Measurements from ENCODE around the gene SMYD3.

The SMYD3 gene

DNA sequence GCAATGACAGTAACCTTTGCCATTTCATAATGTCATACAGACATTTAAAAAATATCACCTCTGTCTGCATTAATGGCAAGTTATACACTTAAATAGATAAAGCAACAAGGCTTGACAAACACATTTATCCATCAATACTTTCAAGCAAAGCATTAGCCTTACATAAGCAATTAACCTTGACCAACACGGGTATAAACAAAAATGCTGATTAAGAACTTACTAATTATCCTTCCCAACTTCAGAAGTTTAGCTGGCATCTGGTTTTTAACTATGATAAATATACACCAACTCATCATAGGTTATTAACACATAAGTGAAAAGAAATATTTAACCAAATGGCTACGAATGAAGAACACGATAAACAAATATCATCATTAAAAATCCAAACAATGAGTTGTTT lies 188.5 kb downstream of the SMYD3 start:
- no peak for DNase-seq
- no peaks in the 10 kb centered on the region for H3K79me2 ChIP-seq (ENCODE audit: low read length)
- TF ChIP-seq EZH2phosphoT487 (IDR thresholded peaks at IDR 0.05; ENCODE audit: low read length) (no peak), EZH2 (optimal IDR thresholded peaks at IDR 0.05; ENCODE audit: low read depth, low read length) (no peak), CTCF (IDR thresholded peaks at IDR 0.05; ENCODE audit: low read length) (no peak)
- no peaks in the 10 kb centered on the region for H3K9me2 ChIP-seq (replicated peaks; ENCODE audit: insufficient read depth, low read length)
- H3F3A ChIP-seq (ENCODE audit: insufficient read depth, low read length): no peaks in the 10 kb centered on the region
- H3K4me2 ChIP-seq (ENCODE audit: low read depth, low read length): no peak overlapping the region
- H3K36me3 ChIP-seq (replicated peaks; ENCODE audit: insufficient read depth, low read length): no peaks in the 10 kb centered on the region
- no peak overlapping the region for H3K9ac ChIP-seq (ENCODE audit: low read length)
- no peaks in the 10 kb centered on the region for H3K4me1 ChIP-seq (ENCODE audit: low read length)
- H3K27me3 ChIP-seq (replicated peaks; ENCODE audit: insufficient read depth, low read length): no peaks in the 10 kb centered on the region
- H3K27ac ChIP-seq (ENCODE audit: low read length): no peak overlapping the region
- no peaks in the 10 kb centered on the region for H4K20me1 ChIP-seq (ENCODE audit: insufficient read depth, low read length)
- H3K4me3 ChIP-seq (ENCODE audit: low read length): no peak overlapping the region
- no peak overlapping the region for H2AFZ ChIP-seq (ENCODE audit: low read length)
- no peaks in the 10 kb centered on the region for H3K9me3 ChIP-seq (replicated peaks; ENCODE audit: insufficient read depth, low read length)

- H3K9me3 ChIP-seq (replicated peaks; ENCODE audit: insufficient read depth, low read length): no peaks in the 10 kb centered on the region
- DNase-seq: no peak
- no peaks in the 10 kb centered on the region for H3K4me1 ChIP-seq (ENCODE audit: low read length)
- no peak overlapping the region for H3K27ac ChIP-seq (ENCODE audit: low read length)
- H3K79me2 ChIP-seq (ENCODE audit: low read length): no peaks in the 10 kb centered on the region
- no peaks in the 10 kb centered on the region for H3K27me3 ChIP-seq (replicated peaks; ENCODE audit: insufficient read depth, low read length)
- TF ChIP-seq CTCF (IDR thresholded peaks at IDR 0.05; ENCODE audit: low read length) (no peak), EZH2phosphoT487 (IDR thresholded peaks at IDR 0.05; ENCODE audit: low read length) (no peak), EZH2 (optimal IDR thresholded peaks at IDR 0.05; ENCODE audit: low read depth, low read length) (no peak)
- no peak overlapping the region for H3K9ac ChIP-seq (ENCODE audit: low read length)
- H3K4me2 ChIP-seq (ENCODE audit: low read depth, low read length): no peak overlapping the region
- H3K36me3 ChIP-seq (replicated peaks; ENCODE audit: insufficient read depth, low read length): no peaks in the 10 kb centered on the region
- no peaks in the 10 kb centered on the region for H3K9me2 ChIP-seq (replicated peaks; ENCODE audit: insufficient read depth, low read length)
- no peak overlapping the region for H2AFZ ChIP-seq (ENCODE audit: low read length)
- H4K20me1 ChIP-seq (ENCODE audit: insufficient read depth, low read length): no peaks in the 10 kb centered on the region
- no peaks in the 10 kb centered on the region for H3F3A ChIP-seq (ENCODE audit: insufficient read depth, low read length)
- H3K4me3 ChIP-seq (ENCODE audit: low read length): no peak overlapping the region
Observed at GRCh38 chr1:246318036-246318359, 189.1 kb downstream of the SMYD3 start.

- no peaks in the 10 kb centered on the region for H3K79me2 ChIP-seq (ENCODE audit: low read length)
- H3K9ac ChIP-seq (ENCODE audit: low read length): no peak overlapping the region
- H3K4me2 ChIP-seq (ENCODE audit: low read depth, low read length): no peak overlapping the region
- H4K20me1 ChIP-seq (ENCODE audit: insufficient read depth, low read length): no peaks in the 10 kb centered on the region
- H3K4me1 ChIP-seq (ENCODE audit: low read length): no peaks in the 10 kb centered on the region
- H2AFZ ChIP-seq (ENCODE audit: low read length): no peak overlapping the region
- no peak overlapping the region for H3K27ac ChIP-seq (ENCODE audit: low read length)
- no peaks in the 10 kb centered on the region for H3K9me2 ChIP-seq (replicated peaks; ENCODE audit: insufficient read depth, low read length)
- H3K9me3 ChIP-seq (replicated peaks; ENCODE audit: insufficient read depth, low read length): no peaks in the 10 kb centered on the region
- H3F3A ChIP-seq (ENCODE audit: insufficient read depth, low read length): no peaks in the 10 kb centered on the region
- H3K4me3 ChIP-seq (ENCODE audit: low read length): no peak overlapping the region
- H3K27me3 ChIP-seq (replicated peaks; ENCODE audit: insufficient read depth, low read length): no peaks in the 10 kb centered on the region
- TF ChIP-seq EZH2 (optimal IDR thresholded peaks at IDR 0.05; ENCODE audit: low read depth, low read length): no peak
- no peak for TF ChIP-seq EZH2phosphoT487 (IDR thresholded peaks at IDR 0.05; ENCODE audit: low read length)
- TF ChIP-seq CTCF (IDR thresholded peaks at IDR 0.05; ENCODE audit: low read length): no peak
- no peaks in the 10 kb centered on the region for H3K36me3 ChIP-seq (replicated peaks; ENCODE audit: insufficient read depth, low read length)
- no peak for DNase-seq
Observed at GRCh38 chr1:246317332-246318035, 189.6 kb downstream of the SMYD3 start.
